ENCODE data around the gene FGF14. TPM values are rescaled to one million over a fixed set of nuclear protein-coding genes. Genes with fewer than 3 reads are reported as not detected.

The FGF14 gene
- total RNA-seq, 1 donor from 2014 or later: 0.23 TPM

- no peaks in the 10 kb centered on the region for H3K4me1 ChIP-seq (ENCODE audit: insufficient read depth, low read length)
- no peak overlapping the region for H3K27ac ChIP-seq (ENCODE audit: low read depth, low read length)
- H2AFZ ChIP-seq (ENCODE audit: low read depth, low read length): no peak overlapping the region
- no peak overlapping the region for H3K27ac Mint-ChIP-seq (ENCODE audit: unreplicated experiment)
- H3K4me3 Mint-ChIP-seq (ENCODE audit: unreplicated experiment): no peak overlapping the region
- no peak overlapping the region for H3K4me3 ChIP-seq (ENCODE audit: insufficient read depth, low read depth, low read length)
- H3K27me3 ChIP-seq (ENCODE audit: insufficient read depth, low read length): peaks cover 2% of the 10 kb centered on the region
- no peaks in the 10 kb centered on the region for H3K4me1 Mint-ChIP-seq (ENCODE audit: low read depth, unreplicated experiment)
- H3K4me2 ChIP-seq (ENCODE audit: low read length): no peak overlapping the region
- no peak for FAIRE-seq
- TF ChIP-seq EZH2 (IDR thresholded peaks at IDR 0.05; ENCODE audit: insufficient read depth, low read length) (no peak), CTCF (IDR thresholded peaks at IDR 0.05; ENCODE audit: insufficient read depth, low read depth, low read length) (no peak)
- no peaks in the 10 kb centered on the region for H3K27me3 Mint-ChIP-seq (ENCODE audit: low read depth, unreplicated experiment)
- no peaks in the 10 kb centered on the region for H3K36me3 ChIP-seq (ENCODE audit: insufficient read depth, low read length)
- no peak overlapping the region for H3K9ac ChIP-seq (ENCODE audit: low read length)
- peaks cover 2% of the 10 kb centered on the region for H3K9me3 Mint-ChIP-seq (ENCODE audit: unreplicated experiment)
- no peak for DNase-seq (ENCODE audit: low read depth)
- no peaks in the 10 kb centered on the region for H3K36me3 Mint-ChIP-seq (ENCODE audit: low read depth, unreplicated experiment)
- H3K79me2 ChIP-seq (ENCODE audit: insufficient read depth, low read length): no peaks in the 10 kb centered on the region
- no peaks in the 10 kb centered on the region for H3K9me3 ChIP-seq (ENCODE audit: insufficient read depth, low read depth, low read length)
- no peaks in the 10 kb centered on the region for H4K20me1 ChIP-seq (ENCODE audit: insufficient read depth, low read length)
Observed at GRCh38 chr13:102033857-102034331, 368.0 kb downstream of the FGF14 start.

GRCh38 chr13:102033386-102033785 is 368.5 kb downstream of the FGF14 start:
- FAIRE-seq (no peak), DNase-seq (ENCODE audit: low read depth) (no peak)
- no peak overlapping the region for H3K4me3 ChIP-seq (ENCODE audit: insufficient read depth, low read depth, low read length)
- no peaks in the 10 kb centered on the region for H3K4me1 ChIP-seq (ENCODE audit: insufficient read depth, low read length)
- Mint-ChIP-seq H3K4me3 (ENCODE audit: unreplicated experiment) (no peak overlapping the region), H3K27ac (ENCODE audit: unreplicated experiment) (no peak overlapping the region), H3K27me3 (ENCODE audit: low read depth, unreplicated experiment) (no peaks in the 10 kb centered on the region), H3K9me3 (ENCODE audit: unreplicated experiment) (peaks cover 2% of the 10 kb centered on the region), H3K4me1 (ENCODE audit: low read depth, unreplicated experiment) (no peaks in the 10 kb centered on the region), H3K36me3 (ENCODE audit: low read depth, unreplicated experiment) (no peaks in the 10 kb centered on the region)
- no peaks in the 10 kb centered on the region for H3K36me3 ChIP-seq (ENCODE audit: insufficient read depth, low read length)
- H4K20me1 ChIP-seq (ENCODE audit: insufficient read depth, low read length): no peaks in the 10 kb centered on the region
- H3K27me3 ChIP-seq (ENCODE audit: insufficient read depth, low read length): peaks cover 2% of the 10 kb centered on the region
- TF ChIP-seq CTCF (IDR thresholded peaks at IDR 0.05; ENCODE audit: insufficient read depth, low read depth, low read length) (no peak), EZH2 (IDR thresholded peaks at IDR 0.05; ENCODE audit: insufficient read depth, low read length) (no peak)
- H3K4me2 ChIP-seq (ENCODE audit: low read length): no peak overlapping the region
- no peak overlapping the region for H2AFZ ChIP-seq (ENCODE audit: low read depth, low read length)
- H3K9ac ChIP-seq (ENCODE audit: low read length): no peak overlapping the region
- no peaks in the 10 kb centered on the region for H3K79me2 ChIP-seq (ENCODE audit: insufficient read depth, low read length)
- no peak overlapping the region for H3K27ac ChIP-seq (ENCODE audit: low read depth, low read length)
- no peaks in the 10 kb centered on the region for H3K9me3 ChIP-seq (ENCODE audit: insufficient read depth, low read depth, low read length)

GRCh38 chr13:102028868-102029267 is 373.0 kb downstream of the FGF14 start:
- no peaks in the 10 kb centered on the region for H3K36me3 ChIP-seq (ENCODE audit: insufficient read depth, low read length)
- H3K27ac ChIP-seq (ENCODE audit: low read depth, low read length): no peak overlapping the region
- no peak for DNase-seq (ENCODE audit: low read depth)
- H4K20me1 ChIP-seq (ENCODE audit: insufficient read depth, low read length): no peaks in the 10 kb centered on the region
- peaks cover 2% of the 10 kb centered on the region for H3K27me3 ChIP-seq (ENCODE audit: insufficient read depth, low read length)
- no peak for TF ChIP-seq EZH2 (IDR thresholded peaks at IDR 0.05; ENCODE audit: insufficient read depth, low read length)
- no peak for TF ChIP-seq CTCF (IDR thresholded peaks at IDR 0.05; ENCODE audit: insufficient read depth, low read depth, low read length)
- H3K4me1 ChIP-seq (ENCODE audit: insufficient read depth, low read length): no peaks in the 10 kb centered on the region
- H3K9me3 Mint-ChIP-seq (ENCODE audit: unreplicated experiment): no peaks in the 10 kb centered on the region
- H3K27ac Mint-ChIP-seq (ENCODE audit: unreplicated experiment): no peak overlapping the region
- no peaks in the 10 kb centered on the region for H3K4me1 Mint-ChIP-seq (ENCODE audit: low read depth, unreplicated experiment)
- H3K79me2 ChIP-seq (ENCODE audit: insufficient read depth, low read length): no peaks in the 10 kb centered on the region
- no peak overlapping the region for H3K4me2 ChIP-seq (ENCODE audit: low read length)
- no peaks in the 10 kb centered on the region for H3K36me3 Mint-ChIP-seq (ENCODE audit: low read depth, unreplicated experiment)
- no peak overlapping the region for H3K4me3 Mint-ChIP-seq (ENCODE audit: unreplicated experiment)
- FAIRE-seq: no peak
- no peaks in the 10 kb centered on the region for H3K27me3 Mint-ChIP-seq (ENCODE audit: low read depth, unreplicated experiment)
- no peak overlapping the region for H3K9ac ChIP-seq (ENCODE audit: low read length)
- no peaks in the 10 kb centered on the region for H3K9me3 ChIP-seq (ENCODE audit: insufficient read depth, low read depth, low read length)
- H2AFZ ChIP-seq (ENCODE audit: low read depth, low read length): no peak overlapping the region
- no peak overlapping the region for H3K4me3 ChIP-seq (ENCODE audit: insufficient read depth, low read depth, low read length)

Data from astrocyte (in vitro differentiated cells and primary cell).